ENCODE data around the gene KIF17.

DNA sequence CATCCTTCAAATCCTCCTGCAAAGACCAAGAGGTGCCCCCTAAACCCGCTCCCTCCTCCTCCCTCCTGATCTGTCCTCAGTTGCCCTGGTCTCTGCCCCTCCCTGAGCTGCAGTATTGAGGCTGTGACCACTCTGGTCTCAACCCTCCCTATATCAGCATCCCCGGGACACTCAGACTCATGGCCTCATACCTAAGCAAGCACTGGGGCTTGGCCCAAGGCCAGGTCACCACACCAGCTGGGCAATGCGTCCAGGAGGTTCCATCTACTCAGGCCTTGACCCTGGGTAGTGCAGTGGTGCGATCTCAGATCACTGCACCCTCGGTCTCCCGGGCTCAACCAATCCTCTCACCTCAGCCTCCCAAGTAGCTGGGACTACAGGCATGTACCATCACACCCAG lies 9.8 kb downstream of the KIF17 start:
- TF ChIP-seq CTCF (IDR thresholded peaks at IDR 0.05) (no peak), BHLHE40 (IDR thresholded peaks at IDR 0.05; ENCODE audit: low read depth, low read length) (no peak), POLR2A (IDR thresholded peaks at IDR 0.05; ENCODE audit: low read length) (no peak), ZNF302 (CRISPR knock-in tag; IDR thresholded peaks at IDR 0.05) (no peak), SREBF2 (IDR thresholded peaks at IDR 0.05) (no peak), JUN (IDR thresholded peaks at IDR 0.05) (no peak), HDAC2 (IDR thresholded peaks at IDR 0.05) (no peak), GATA3 (IDR thresholded peaks at IDR 0.05; ENCODE audit: borderline replicate concordance) (no peak), TP53 (CRISPR knock-in tag; IDR thresholded peaks at IDR 0.05) (no peak), RFX5 (IDR thresholded peaks at IDR 0.05) (no peak), EP300 (IDR thresholded peaks at IDR 0.05) (no peak)
